HUDEP-2 (cell line): Measurements from ENCODE around the gene TRIM8.

Experiments
- DNase-seq, 76 experiments: peaks; one replicate each; lab custom pipeline; 2025; ENCODE audit not compliant: unreplicated experiment in 76 of 76; lab: John Stamatoyannopoulos, UW

TRIM8 gene

DNA sequence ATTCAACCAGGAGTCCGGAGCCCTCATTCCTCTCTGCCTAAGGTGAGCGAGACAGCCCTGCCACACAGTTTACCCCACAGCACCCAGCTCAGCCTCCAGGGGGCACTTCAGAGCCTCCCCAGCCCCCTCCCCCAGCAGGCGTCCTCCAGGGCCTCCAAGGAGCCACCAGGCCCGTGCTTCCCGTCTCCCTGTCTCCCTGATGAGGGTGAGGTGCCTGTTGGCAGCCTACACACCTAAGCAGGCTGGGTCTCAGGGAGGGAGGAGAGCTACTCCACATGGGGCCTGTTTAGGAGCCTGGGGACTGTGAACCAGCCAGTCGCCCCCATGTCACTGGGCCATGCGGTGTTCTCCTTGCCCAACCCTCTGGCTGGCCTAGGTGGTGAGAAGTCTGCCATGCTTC, 28.9 kb upstream of the TRIM8 start:
- peak in 1 of 76 experiments; percentile 17 for DNase-seq

- no peak for DNase-seq
Observed at GRCh38 chr10:102616066-102616770, 28.1 kb upstream of the TRIM8 start.

DNA sequence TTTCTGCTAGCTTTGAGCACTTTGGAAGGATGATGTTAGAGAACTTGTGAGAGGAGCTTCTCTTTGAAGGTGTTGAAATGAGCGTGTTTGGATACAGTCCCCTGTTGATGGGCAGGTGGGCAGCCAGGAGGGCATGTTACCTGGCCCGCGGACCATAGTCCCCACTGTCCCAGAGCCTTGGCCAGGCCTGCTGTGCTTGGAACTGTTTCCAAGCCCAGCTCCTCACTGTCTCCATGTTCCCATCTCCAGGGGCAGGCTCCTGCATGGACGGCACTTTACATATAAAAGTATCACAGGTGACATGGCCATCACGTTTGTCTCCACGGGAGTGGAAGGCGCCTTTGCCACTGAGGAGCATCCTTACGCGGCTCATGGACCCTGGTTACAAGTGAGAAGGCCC, 27.2 kb upstream of the TRIM8 start:
- DNase-seq = no peak

DNA sequence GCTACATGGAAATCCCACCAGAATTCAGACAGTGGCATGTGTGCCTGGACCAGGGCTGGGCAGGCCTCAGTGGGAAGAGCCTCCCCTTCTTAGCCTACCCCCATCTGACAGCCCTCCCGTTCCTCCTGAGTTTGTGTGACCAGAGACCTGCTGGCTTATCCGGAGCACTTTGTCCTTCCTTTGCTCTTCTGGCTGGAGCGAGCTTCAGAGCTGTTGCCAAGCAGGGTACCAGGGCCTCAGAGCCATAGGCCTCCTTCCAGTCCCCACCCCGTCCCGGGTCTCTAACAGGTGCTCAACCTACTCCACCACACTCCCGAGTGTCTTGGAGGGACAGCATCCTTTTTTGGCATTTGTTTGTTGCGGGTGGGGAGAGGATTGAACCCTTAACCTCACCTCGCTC, 26.5 kb upstream of the TRIM8 start:
- no peak for DNase-seq

DNA sequence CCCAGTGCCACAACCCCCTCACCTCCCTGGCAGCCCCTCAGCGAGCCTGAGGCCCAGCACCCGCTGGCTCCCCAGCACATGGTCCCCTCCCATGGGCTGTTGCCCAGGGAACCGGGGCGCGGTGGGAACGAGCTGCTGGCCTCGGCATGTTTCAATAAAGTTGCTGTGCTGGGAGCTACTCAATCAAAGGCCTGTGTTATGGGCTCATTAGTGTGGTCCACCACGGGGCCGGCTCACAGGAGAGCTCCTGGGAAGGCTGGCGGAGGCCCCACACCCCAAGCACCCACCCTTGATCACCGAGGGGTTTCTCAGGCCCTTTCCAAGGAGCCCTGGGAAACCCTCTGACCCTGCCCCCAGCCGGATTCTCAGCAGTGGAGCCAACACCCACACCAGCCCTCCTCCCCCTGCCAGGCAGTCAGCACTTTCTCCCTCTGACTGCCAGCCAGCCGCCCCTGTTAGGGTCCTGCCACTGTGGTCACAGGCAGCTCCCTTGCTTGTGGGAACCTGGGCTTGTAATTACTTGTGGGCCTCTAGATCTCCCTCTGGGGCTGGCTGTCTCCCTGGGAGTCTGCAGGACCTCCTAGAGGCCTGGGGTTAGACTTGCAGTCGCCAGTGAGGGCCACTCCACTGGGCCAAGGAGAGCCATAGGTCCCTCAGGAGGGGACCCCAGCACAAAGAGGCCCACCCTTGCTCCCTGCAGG, 24.8 kb upstream of the TRIM8 start:
- DNase-seq = no peak

GRCh38 chr10:102620138-102620590, 24.1 kb upstream of the TRIM8 start:
- peak in 5 of 76 experiments; percentile 7 to 39 (median 7) for DNase-seq

GRCh38 chr10:102620591-102621442, 23.5 kb upstream of the TRIM8 start:
- no peak for DNase-seq

- no peak for DNase-seq
Observed at GRCh38 chr10:102621443-102622325, 22.6 kb upstream of the TRIM8 start.

- DNase-seq = no peak
Observed at GRCh38 chr10:102624094-102624493, 20.2 kb upstream of the TRIM8 start.

DNA sequence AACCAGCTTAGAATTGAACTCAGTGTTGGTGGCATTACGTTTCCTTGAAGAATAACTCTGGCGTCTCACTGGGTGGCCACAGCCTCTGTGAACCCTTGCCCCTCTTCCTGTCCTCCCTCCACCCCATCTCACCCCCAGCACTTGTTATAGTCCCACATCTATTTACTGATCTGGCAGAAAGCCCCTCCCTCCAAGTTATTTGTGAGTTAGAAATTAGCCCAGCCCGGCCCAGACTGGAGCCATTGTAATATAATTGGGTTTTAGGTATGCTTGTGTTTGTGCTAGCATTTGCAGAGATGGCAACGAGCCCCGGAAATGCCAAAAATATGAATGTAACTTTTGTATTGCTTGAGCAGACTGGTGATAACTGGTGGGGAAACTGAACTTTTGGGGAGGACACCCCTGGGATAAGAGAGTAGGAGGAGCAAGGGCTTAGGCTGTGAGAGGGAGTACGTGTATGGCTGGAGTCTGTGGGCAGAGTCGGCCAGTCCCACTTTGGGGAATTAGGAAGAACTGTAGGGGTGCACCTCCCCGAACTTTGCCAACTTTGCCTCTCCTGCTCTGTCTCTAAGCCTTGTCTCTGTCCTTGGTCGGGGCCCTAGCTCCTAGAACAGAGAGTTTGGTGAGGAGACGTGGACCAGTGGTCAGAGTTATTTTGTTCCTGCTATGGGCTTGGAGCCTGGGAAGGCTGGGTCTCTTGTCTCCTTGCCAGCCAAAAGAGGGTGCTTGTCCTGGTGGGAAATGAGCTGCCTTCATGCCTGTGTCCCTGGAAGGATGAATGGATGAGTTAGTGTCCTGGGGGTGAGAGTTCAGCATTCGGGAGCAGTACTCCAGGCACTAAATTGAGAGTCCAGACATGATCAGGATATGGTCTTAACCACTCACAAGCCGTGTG, 19.3 kb upstream of the TRIM8 start:
- no peak for DNase-seq

DNA sequence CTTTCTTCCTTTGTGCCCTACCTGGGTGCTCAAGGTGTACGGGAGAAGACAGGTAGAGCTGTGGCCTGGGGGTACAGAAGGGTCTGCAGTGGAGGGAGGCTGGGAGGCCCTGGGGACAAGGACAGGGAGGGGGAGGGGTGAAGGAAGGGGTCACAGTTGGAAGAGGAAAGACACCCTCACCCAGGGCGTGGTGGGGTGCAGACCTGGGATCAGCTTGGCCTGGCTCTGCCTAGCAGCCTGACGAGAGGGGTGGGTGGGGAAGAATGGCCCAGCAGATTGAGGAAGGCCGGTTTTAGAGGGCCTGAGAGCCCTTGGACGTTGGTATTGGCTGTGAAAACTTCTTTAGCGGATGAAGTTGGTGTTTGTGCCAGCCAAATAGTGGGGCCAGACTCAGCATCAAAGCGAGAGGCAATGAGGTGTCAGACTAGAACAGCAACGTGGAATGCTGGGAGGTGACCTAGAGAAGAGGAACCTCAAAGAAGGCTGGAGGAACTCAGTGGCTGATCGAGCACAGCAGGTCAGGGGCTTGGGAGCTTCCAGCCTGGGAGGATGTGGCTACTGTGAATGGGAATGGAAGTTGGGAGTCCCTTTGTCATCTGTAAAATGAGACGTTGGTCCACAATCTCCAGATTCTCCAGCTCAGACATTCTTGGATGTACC, 18.1 kb upstream of the TRIM8 start:
- DNase-seq = no peak

DNA sequence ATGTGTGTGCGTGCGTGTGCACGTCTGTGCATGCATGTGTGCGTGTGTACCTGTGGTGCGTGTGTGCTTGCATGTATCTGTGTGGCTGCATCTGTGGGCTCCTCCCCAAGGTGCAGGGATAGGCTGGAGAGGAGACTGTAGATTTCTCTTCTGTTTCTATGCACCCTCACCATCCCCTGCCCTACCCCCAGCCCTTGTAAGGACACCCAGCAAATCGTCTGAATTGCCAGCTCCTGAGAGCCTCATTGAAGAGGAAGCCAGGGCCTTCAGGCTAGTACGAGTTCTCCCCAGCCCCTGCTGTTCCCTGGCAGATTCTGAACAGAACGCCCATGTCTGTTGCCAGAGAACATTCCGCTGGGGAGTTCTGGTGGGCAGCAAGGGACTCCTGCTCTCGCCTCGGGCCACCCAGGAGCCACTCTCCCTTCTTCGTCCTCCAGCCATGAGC, 17.0 kb upstream of the TRIM8 start:
- DNase-seq = no peak

DNA sequence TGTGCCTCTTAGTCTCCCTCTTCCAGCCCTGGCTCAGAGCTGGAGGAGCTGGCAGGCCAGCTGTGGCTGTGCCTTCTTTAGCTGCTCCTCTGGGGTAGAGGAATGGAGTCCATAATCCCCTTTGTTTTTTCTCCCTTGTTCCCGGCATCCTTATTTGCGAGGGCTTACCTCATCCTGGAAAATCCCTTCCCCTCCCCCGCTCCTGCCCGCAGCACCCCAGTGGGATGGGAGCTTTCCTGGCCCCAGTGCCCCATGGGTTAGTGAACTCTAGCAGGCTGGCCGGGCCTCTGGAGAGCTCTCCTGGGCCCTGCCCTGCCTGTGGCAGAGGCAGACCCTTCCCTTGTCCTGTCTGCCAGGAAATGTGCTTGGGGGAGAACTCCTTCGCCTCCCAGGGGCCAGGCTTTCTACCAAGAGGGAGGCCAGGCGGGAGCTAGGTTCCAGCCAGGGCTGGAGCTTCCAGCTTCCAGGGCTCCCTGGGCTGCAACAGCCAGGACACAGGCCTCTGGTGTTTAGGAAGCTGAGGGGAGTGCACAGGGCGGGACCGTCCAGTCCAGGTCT, 16.5 kb upstream of the TRIM8 start:
- no peak for DNase-seq

DNA sequence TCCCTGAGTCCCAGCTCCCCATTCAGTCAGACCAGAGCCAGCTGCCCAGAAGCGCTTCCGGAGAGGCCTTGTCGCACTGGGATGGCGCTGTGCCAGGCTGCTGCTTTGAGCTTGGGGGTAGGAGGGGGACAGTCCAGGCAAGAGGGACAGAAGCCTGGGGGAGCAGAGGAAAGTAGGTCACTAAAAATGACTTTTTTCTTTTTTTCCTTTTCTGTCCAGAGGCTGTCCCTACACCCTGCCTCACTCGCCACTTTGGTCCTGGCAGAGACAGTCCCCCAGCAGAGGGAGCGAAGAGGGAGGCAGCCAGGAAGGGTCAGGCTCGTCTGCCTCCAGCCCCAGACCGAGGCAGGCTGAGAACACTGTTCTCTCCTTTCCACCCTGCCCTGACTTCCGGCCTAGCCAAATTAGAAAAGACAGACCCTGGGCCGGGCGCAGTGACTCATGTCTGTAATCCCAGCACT, 15.8 kb upstream of the TRIM8 start:
- no peak for DNase-seq

DNA sequence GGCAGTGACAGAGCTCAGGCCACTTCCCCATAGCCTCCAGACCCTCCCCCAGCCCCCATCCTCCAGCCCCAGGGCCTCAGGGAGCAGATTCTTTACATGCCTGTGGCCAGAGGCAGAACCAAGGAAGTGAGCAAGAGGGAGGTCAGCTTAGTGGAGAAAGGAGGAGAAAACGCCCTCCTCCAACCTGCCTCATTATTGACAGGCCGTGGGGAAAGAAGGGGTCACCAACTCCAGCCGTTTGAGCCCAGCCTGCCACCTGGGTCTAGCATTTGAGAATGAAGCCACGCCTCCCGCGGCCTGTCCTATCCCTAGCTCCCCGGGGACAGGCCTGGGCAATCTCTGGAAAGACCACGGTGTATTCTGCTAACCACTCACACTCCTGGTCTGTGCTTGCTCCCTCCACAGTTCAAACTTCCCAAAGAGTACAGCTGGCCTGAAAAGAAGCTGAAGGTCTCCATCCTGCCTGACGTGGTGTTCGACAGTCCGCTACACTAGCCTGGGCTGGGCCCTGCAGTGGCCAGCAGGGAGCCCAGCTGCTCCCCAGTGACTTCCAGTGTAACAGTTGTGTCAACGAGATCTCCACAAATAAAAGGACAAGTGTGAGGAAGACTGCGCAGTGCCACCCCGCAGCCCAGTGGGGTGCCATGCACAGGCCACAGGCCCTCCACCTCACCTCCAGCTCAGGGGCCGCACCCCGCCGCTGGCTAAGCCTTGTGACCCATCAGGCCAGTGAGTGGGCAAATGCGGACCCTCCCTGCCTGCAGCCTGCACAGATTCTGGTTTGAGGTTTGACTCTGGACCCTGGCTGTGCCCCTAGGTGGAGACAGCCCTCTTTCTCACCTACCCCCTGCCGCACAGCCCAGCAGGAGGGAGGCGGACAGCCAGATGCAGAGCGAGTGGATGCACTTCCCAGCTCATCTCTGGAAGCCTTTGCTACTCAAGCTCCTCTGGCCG, 14.3 kb upstream of the TRIM8 start:
- no peak for DNase-seq

DNA sequence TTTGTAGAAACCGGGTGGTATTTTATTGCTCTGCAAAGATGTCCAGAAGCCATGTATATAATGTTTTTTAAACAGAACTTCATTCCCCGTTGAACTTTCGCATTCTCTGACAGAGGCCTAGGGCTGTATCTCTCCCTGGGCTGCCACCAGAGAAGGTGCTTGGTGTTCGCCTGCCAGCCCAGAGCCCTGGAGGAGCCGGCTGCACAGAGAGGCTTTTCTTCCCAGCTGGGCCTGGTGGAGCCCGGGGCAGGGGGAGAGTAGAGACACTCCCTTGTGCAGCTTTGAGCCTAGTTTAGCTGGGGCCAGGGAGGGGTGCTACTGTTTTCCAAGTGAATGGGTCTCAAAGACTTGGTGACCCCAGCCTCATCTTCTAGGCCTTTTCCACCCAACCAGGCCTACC, 13.6 kb upstream of the TRIM8 start:
- DNase-seq = no peak
